GM23248 (cell line): Measurements from ENCODE around the gene QRICH2. TPM values are rescaled to one million over a fixed set of nuclear protein-coding genes. Genes with fewer than 3 reads are reported as not detected.
"Not testable (repeated sequence)": the region's sequence is repeated elsewhere in the genome, so short reads cannot be mapped to it uniquely, and the experiment has no call there.

Experiments
- DNase-seq: peaks from one replicate; pipeline ENCODE4 v3.0.0-alpha.2; 2015
- H2AFZ ChIP-seq: fragments of 200-600 bp; sonication (generic); 2 replicates; pipeline ENCODE4 v1.6.1; 2016; ENCODE audit warnings: antibody characterized with exemption
- H3F3A ChIP-seq: fragments of 200-600 bp; sonication (generic); 2 replicates; pipeline ENCODE4 v1.6.1; 2016; ENCODE audit warnings: mild to moderate bottlenecking, antibody characterized with exemption, mixed run types; ENCODE audit not compliant: insufficient read depth
- H3K27ac ChIP-seq: fragments of 200-600 bp; sonication (generic); 2 replicates; pipeline ENCODE4 v1.5.1; 2016; ENCODE audit warnings: mild to moderate bottlenecking
- H3K27me3 ChIP-seq: fragments of 200-600 bp; sonication (generic); replicated peaks from 2 replicates; pipeline ENCODE4 v1.6.1; 2016; ENCODE audit warnings: mild to moderate bottlenecking; ENCODE audit not compliant: insufficient read depth
- H3K36me3 ChIP-seq: fragments of 200-600 bp; sonication (generic); 2 replicates; pipeline ENCODE4 v1.6.1; 2016; ENCODE audit warnings: low read depth, mild to moderate bottlenecking
- H3K4me1 ChIP-seq: fragments of 200-600 bp; sonication (generic); 2 replicates; pipeline ENCODE4 v1.6.1; 2016; ENCODE audit warnings: mild to moderate bottlenecking; ENCODE audit not compliant: insufficient read depth
- H3K4me2 ChIP-seq: fragments of 200-600 bp; sonication (generic); one replicate; pipeline ENCODE4 v1.6.1; 2016; ENCODE audit warnings: mild to moderate bottlenecking; ENCODE audit not compliant: unreplicated experiment
- H3K4me3 ChIP-seq: fragments of 200-600 bp; sonication (generic); 2 replicates; pipeline ENCODE4 v1.5.1; 2016; ENCODE audit warnings: mild to moderate bottlenecking
- H3K79me2 ChIP-seq: fragments of 200-600 bp; sonication (generic); 2 replicates; pipeline ENCODE4 v1.6.1; 2016; ENCODE audit warnings: mild to moderate bottlenecking; ENCODE audit not compliant: insufficient read depth
- H3K9ac ChIP-seq: fragments of 200-600 bp; sonication (generic); 2 replicates; pipeline ENCODE4 v1.6.1; 2016; ENCODE audit warnings: mild to moderate bottlenecking
- H3K9me2 ChIP-seq: fragments of 200-600 bp; sonication (generic); 2 replicates; pipeline ENCODE4 v1.6.1; 2016; ENCODE audit warnings: mixed run types, mild to moderate bottlenecking, moderate library complexity; ENCODE audit not compliant: insufficient read depth
- H3K9me3 ChIP-seq: fragments of 200-600 bp; sonication (generic); one replicate; pipeline ENCODE4 v1.6.1; 2017; ENCODE audit warnings: low read depth
- H4K20me1 ChIP-seq: fragments of 200-600 bp; sonication (generic); 2 replicates; pipeline ENCODE4 v1.6.0; 2016; ENCODE audit not compliant: insufficient read depth
- EZH2 ChIP-seq: fragments of 200-600 bp; sonication (generic); IDR thresholded peaks from 2 replicates; pipeline ENCODE4 v1.6.1; 2018; ENCODE audit warnings: antibody characterized with exemption, mild to moderate bottlenecking; ENCODE audit not compliant: insufficient read depth, poor library complexity, severe bottlenecking
- EZH2phosphoT487 ChIP-seq: fragments of 200-600 bp; sonication (generic); IDR thresholded peaks from 2 replicates; pipeline ENCODE4 v1.6.1; 2018; ENCODE audit warnings: antibody characterized with exemption, moderate library complexity, mild to moderate bottlenecking, low read depth; ENCODE audit not compliant: insufficient read depth
- WGBS, 2 experiments: methylation state at CpG; one replicate each; pipeline ENCODE4 v1.1.6; 2015 to 2017; ENCODE audit warnings: low lambda C conversion rate in 2 of 2, low coverage in 1 of 2; ENCODE audit errors: missing lambda C conversion rate in 2 of 2; 5-methylcytosine and 5-hydroxymethylcytosine counted together
- in situ Hi-C: fragments of 300-500 bp; cut with MboI; formaldehyde crosslinking; loops from 2 replicates; pipeline ENCODE4 v1.15.0; 2020
- polyA plus RNA-seq: library from polyadenylated mRNA; unstranded; fragments of >200 nt; fragmentation: Nextera tagmentation; extraction: Ambion mirVana; gene quantifications from 2 replicates; pipeline ENCODE4 v1.2.1, GENCODE V29; 2016
- total RNA-seq: library from RNA; depleted of rRNA; stranded (reverse); fragments of >200 nt; shearing (Covaris generic); gene quantifications from 2 replicates; pipeline ENCODE4 v1.2.3, GENCODE V29; 2014

QRICH2 gene
- total and polyA plus RNA-seq, 2 experiments from 2014 or later = 1.3 to 4.0 TPM

GRCh38 chr17:76254275-76254674, 53.8 kb downstream of the QRICH2 start:
- Histone ChIP-seq H3K4me3 (no peak overlapping the region), H3K4me2 (no peak overlapping the region), H3K27ac (no peak overlapping the region), H3K9ac (no peak overlapping the region), H3K27me3 (no peaks in the 10 kb centered on the region), H3K9me2 (no peaks in the 10 kb centered on the region), H3K4me1 (peaks cover 21% of the 10 kb centered on the region), H2AFZ (no peak overlapping the region), H4K20me1 (no peaks in the 10 kb centered on the region), H3K79me2 (no peaks in the 10 kb centered on the region), H3F3A (peaks cover 20% of the 10 kb centered on the region), H3K36me3 (no peaks in the 10 kb centered on the region), H3K9me3 (no peaks in the 10 kb centered on the region)
- TF ChIP-seq EZH2 (no peak), EZH2phosphoT487 (no peak)
- in situ Hi-C loops = no loop called here
- WGBS, 2 experiments = 92 to 96% methylated on average over 5 of the region's 5 CpGs
- DNase-seq = no peak

GRCh38 chr17:76253841-76254240, 54.2 kb downstream of the QRICH2 start:
- H3K4me1 ChIP-seq = peaks cover 21% of the 10 kb centered on the region
- H3K27ac ChIP-seq = no peak overlapping the region
- no peaks in the 10 kb centered on the region for H3K9me2 ChIP-seq
- no peaks in the 10 kb centered on the region for H4K20me1 ChIP-seq
- H3K9ac ChIP-seq = no peak overlapping the region
- no peaks in the 10 kb centered on the region for H3K9me3 ChIP-seq
- no peaks in the 10 kb centered on the region for H3K79me2 ChIP-seq
- no peaks in the 10 kb centered on the region for H3K27me3 ChIP-seq
- WGBS, 2 experiments = 83 to 87% methylated on average over 7 of the region's 7 CpGs
- H3K4me3 ChIP-seq = no peak overlapping the region
- TF ChIP-seq EZH2phosphoT487 = no peak
- TF ChIP-seq EZH2 = no peak
- no peak for DNase-seq
- peaks cover 20% of the 10 kb centered on the region for H3F3A ChIP-seq
- no peak overlapping the region for H3K4me2 ChIP-seq
- no peak overlapping the region for H2AFZ ChIP-seq
- no peaks in the 10 kb centered on the region for H3K36me3 ChIP-seq
- in situ Hi-C loops = no loop called here

DNA sequence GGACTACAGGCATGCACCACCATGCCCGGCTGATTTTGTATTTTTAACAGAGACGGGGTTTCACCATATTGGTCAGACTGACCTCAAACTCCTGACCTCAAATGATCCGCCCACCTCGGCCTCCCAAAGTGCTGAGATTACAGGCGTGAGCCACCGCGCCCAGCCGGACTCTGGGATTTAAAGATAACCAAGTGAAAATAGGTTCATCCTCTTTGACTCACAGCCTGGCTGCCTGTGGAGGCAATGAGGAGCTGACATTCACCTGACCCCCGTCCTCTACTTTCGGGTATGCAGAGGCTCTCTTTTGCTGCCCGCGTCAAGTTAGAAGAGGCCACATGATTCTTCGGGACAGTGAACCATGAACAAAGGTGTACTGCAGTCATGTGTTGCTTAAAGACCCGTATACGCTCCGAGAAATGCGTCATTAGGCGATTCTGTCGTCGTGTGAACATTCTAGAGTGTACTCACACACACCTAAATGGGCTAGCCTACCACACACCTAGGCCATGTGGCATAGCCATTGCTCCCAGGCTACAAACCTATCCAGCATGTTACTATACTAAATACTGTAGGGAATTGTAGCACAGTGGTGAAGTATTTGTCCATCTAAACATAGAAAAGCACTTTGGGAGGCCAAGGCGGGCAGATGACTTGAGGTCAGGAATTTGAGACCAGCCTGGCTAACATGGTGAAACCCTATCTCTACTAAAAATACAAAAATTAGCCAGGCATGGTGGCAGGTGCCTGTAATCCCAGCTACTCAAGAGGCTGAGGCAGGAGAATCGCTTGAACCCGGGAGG, 54.9 kb downstream of the QRICH2 start:
- in situ Hi-C loops, DNase-seq, H3K36me3 ChIP-seq, H3K9me3 ChIP-seq, H3K27me3 ChIP-seq, H4K20me1 ChIP-seq, H3K9me2 ChIP-seq, H3K79me2 ChIP-seq: not testable (repeated sequence)
- 86% methylated on average over 23 of the region's 23 CpGs for WGBS, 2 experiments
- H2AFZ ChIP-seq = peak overlapping the region; percentile 45
- H3K4me2 ChIP-seq = peak overlapping the region; percentile 79
- H3F3A ChIP-seq = peaks cover 20% of the 10 kb centered on the region
- H3K9ac ChIP-seq = peak overlapping the region; percentile 80
- H3K4me1 ChIP-seq = peaks cover 21% of the 10 kb centered on the region
- H3K4me3 ChIP-seq = peak overlapping the region; percentile 38; the same call in 1 of the 2 replicates
- peak overlapping the region; percentile 97 for H3K27ac ChIP-seq

DNA sequence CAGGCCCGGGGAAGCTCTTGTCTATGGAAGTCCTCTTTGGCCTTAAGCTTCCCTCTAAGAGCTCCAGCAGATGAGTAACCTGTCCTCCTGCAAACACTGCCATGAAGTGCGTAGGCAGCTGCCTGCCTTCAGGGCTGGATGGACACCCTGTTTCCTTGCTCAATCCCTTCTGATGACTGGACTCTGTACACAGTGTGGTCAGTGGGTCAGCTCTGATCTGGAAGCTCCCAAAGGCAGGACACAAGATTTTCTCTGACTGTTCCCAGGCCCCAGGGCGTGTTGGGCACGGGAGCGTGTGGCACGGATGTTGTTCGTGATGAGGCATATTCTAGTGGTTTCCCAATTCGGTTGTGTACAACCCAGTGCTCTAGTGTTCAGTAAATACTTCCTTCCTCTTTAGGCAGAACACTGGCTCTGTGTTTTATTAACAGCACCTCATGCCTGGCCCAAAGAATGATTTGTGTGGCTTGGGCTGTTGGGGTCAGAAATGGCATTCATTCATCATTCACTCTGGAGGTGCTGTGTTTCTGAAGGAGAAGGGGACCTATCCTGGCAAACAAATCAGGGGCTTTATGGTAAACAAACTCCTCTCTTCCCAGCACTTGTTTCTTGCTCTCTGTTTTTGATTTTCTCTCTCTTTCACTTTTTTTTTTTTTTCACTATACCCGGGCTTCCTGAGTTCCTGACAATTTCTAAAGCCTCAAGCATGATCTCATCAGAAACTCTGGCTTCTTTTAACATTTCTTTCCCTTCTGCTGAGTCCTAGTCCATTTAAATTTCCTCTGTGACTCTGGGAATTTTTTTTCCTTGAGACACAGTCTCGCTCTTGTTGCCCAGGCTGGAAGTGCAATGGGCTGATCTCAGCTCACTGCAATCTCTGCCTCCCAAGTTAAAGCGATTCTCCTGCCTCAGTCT, 55.8 kb downstream of the QRICH2 start:
- no peaks in the 10 kb centered on the region for H4K20me1 ChIP-seq
- peak overlapping the region; percentile 45 for H2AFZ ChIP-seq

More for the DNA sequence above, 55.8 kb downstream of the QRICH2 start:
- TF ChIP-seq EZH2 (no peak), EZH2phosphoT487 (no peak)
- 4 to 5% methylated on average over 11 of the region's 11 CpGs for WGBS, 2 experiments
- peak; percentile 99 for DNase-seq
- peak overlapping the region; percentile 79 for H3K4me2 ChIP-seq
- H3K27me3 ChIP-seq = no peaks in the 10 kb centered on the region
- H3F3A ChIP-seq = peaks cover 20% of the 10 kb centered on the region
- H3K27ac ChIP-seq = peak overlapping the region; percentile 97
- peak overlapping the region; percentile 38 for H3K4me3 ChIP-seq
- H3K9me3 ChIP-seq = no peaks in the 10 kb centered on the region
- H3K4me1 ChIP-seq = peaks cover 21% of the 10 kb centered on the region
- H3K79me2 ChIP-seq = no peaks in the 10 kb centered on the region
- H3K36me3 ChIP-seq = no peaks in the 10 kb centered on the region
- in situ Hi-C loops = no loop called here
- no peaks in the 10 kb centered on the region for H3K9me2 ChIP-seq
- H3K9ac ChIP-seq = peak overlapping the region; percentile 80
